Effector CD8-positive, alpha-beta T cell (primary cell): ENCODE measurements around the gene SMAD7.

Source experiments
- DNase-seq: peaks from one replicate; lab custom pipeline; 2025; lab: John Stamatoyannopoulos, UW

Gene SMAD7

DNA sequence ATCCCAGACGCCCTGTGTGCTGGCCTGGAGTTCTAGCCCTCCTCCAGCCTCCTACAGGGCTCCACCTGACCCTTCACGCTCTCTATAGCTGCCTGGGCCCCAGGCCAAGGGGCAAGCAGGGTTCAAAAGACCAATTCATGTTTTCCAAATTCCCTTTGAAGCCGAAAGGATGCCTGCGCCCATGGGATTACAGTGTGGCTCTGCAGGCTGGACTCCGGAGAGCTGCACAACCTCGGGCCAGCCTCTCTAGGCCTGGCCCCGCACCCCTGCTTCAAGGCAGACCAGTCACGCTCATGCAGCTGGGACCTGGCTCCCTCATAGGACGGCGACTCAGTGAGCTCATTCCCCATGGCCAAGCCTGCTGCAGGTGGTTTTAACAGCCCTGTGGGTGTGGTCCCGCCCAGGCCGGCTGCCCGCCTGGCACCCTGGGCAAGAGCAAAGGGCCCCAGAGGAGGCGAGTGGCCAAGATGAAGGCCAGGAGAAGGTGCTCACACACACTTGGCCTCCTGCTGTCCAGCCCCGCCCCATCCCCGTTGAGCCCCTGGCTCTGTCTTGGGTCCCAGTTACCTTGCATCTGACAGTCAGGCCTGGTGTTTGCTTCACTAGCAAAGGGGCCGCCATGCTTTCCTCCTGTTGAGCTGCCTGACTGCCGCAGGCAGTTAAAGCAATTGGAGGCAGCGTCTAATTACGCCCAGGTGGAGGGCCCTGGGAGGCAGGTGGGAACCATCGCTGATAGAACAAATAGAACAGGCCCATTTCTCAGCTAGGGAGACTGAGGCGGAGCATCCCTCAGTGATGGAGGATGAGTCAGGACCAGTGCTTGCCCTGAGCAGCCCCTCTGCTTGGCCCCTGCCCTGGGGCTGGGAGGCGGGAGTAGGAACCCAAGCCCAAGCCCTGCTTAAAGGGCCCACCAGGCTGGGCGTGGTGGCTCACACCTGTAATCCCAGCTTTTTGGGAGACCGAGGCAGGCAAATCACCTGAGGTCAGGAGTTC lies 56.9 kb downstream of the SMAD7 start:
- DNase-seq: no peak

DNA sequence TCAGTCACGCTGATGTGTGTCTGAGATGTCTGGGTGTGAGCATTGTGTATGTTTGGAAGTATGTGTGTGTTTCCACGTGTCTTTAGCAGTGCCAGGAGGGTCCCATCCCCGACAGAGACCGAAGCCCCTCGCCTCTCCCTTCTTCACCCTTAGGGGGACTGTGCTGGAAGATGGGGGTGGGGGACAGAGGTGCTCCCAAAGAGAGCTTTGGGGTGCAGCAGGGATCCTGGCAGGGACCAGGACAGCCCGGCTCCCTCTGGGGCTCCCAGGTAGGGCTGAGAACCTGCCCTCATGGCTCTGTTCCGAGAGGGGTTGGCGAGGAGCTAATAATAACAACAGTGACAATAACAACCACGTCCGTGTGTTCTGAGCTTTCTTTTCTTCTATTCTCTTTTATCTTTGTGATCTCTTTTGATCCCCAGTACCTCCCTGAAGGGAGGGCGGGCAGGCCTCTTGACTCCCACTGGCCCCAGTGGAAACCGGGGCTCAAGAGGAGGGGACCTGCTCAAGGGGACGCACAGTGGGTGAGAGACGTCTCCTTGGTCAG lies 57.6 kb downstream of the SMAD7 start:
- DNase-seq: no peak

DNA sequence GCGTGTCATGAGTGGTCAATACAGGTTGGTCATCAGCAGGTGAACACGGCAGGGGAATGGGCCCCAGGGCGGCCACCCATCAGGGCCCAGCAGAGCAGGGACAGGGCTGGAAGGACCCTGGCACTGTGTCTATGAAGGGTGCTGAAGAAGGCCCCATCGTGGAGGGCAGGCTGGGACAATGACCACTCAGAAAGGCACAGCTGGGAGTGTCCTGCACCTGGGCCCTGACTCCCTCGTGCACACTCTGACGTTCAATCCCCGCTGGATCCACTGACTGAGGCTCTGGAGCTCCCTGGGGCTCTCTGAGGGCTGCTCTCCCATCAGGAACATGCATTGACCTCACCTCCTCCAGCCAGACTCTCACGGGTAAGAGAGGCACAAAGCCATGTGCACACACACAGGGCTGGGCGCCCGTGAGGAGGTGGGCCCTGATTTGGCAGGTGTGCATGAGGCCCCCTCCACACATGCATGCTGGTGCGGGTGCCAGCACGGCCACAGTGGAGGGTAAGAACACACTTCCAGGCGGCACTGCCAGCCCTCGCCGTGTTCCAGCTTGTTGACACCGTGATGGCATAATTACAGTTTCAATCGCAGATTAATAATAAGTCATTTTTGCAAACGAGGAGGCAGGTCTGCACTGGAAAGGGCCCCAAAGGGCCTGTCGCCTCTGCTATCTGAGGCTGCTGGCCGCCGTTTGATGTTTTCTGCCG lies 58.5 kb downstream of the SMAD7 start:
- no peak for DNase-seq

DNA sequence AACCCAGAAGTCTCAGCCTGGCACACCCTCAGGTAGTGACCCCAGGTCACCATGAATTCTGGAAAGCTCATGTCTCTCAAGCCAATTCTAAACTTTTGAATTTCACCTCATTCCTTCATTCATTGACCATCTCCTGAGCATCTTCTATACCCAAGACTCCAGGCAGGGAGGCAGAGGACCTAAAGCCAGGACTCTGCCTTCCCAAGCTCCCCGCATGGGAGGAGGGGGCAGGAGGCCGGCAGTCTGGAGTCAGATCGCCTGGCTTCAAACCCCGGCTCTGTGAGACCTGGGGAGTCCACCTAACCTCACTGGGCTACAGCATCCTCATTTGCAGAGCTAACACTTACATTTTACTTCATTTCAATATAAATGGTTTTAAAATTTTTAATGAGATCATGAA lies 59.0 kb downstream of the SMAD7 start:
- no peak for DNase-seq

GRCh38 chr18:48889981-48890762 lies 60.6 kb downstream of the SMAD7 start:
- no peak for DNase-seq

DNA sequence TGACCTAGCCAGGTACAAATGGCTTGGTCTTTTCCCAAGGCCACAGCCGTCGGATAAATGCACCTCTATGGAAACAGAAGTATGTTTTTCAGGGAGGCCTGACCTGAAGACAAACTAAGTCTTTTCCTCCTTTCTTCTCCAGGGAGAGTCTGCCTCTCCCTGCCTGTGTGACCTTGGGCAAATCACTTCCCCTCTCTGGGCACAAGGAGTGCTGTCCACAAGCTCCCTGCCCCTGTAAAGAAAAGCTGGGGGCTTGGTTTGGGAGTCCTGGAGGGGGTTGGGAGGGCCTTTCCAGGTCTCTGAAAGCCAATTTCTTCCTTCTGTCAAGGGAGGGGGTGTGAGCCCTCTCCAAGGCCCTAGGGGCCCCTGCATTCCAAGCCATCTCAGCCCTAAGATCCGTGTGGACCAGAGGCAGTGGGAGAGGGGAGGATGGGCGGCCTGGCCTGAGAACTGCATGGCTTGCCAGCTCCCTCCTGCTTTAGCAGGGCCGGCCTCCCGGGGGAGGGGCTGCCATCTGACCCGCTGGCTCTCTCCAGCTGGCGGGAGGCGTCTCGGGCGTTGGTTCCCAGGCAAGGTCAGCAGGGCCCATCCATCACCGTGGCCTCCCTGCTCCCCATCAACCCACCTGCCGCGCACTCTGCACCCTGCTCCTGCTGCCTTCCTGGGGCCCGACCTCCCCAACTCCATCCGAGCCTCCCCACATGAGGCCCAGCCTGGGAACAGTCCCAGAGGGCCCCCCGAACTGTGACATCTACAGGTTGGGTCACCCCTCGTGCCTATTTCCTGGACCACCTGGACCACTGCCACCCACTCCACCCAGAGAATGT lies 61.4 kb downstream of the SMAD7 start:
- no peak for DNase-seq

- DNase-seq: no peak
These were observed 62.0 kb downstream of the SMAD7 start for GRCh38 chr18:48888773-48889080.

- DNase-seq: no peak
These were observed 62.6 kb downstream of the SMAD7 start for GRCh38 chr18:48887905-48888772.

- DNase-seq: no peak
These were observed 63.4 kb downstream of the SMAD7 start for GRCh38 chr18:48887294-48887904.

DNA sequence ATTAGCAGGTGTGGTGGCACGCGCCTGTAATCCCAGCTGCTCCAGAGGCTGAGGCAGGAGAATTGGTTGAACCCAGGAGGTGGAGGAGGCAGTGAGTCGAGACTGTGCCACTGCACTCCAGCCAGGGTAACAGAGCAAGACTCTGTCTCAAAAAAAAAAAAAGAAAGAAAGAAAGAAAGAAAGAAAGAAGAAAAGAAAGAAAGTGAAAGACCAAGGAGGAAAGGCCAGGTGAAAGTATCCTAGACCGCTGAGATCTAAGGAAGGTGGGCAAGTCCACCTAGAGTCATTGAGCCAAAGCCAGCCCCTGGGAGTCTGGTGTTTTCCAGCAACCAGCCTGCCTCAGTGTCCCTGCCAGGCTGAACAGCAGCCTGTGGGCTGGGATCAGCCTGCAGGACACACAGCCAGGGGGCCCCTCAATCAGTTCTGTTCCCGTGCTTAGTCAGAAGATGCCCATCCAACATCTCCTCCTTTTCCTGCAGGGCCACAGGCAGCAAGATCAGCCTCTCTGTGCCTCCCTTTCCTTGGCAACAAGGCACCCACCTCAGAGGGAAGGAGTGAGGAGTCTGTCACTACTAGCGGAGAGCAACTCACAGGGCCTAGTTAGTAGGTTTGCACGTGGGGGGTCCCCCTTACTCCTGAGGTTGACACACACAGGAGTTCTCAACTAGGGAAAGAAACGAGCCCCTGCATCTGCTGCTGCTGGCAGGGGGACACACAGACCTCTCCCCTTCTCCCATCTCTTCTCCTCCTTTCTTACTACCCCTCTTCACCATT lies 64.1 kb downstream of the SMAD7 start:
- no peak for DNase-seq

- no peak for DNase-seq
These were observed 64.8 kb downstream of the SMAD7 start for GRCh38 chr18:48885924-48886400.

GRCh38 chr18:48885266-48885923 lies 65.4 kb downstream of the SMAD7 start:
- no peak for DNase-seq

- no peak for DNase-seq
These were observed 66.0 kb downstream of the SMAD7 start for GRCh38 chr18:48884771-48885170.

DNA sequence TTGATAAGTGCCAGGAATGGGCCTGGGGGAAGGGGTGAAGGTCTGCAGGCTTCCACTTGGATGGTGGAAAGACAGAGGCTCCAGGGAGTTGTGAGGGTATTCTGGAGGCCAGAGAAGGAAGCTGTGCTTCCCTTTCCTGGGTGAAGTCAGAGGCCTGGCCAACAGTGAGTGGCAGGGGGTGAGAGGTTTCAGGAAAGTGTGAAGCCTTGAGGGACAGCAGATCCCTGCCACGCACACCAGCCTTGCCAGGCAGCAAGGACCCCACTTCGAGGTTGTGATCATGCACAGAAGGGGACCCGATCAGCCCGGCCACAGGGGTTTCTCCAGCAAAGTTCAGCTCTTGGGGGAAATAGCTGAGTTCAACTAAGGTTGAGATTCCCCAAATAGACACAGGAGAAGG lies 66.5 kb downstream of the SMAD7 start:
- DNase-seq: no peak

DNA sequence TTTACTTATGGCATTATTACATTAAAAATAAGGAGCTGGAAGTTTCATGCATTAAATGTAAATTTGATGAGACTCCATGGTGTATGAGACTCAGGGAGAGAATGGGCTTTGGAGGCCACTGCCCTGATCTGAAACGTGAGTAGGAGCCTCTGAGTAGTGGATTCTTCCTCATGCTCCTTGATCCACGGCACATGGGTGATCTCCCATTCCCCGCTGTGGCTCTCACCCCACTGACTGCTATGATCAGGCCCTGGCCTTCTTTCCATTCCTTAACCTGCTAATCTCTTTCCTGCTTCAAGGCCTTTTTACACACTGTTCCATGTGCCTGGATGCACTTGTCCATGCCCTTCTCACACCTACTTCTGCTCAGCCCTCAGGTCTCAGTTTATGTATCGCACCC lies 68.4 kb downstream of the SMAD7 start:
- DNase-seq: no peak

DNA sequence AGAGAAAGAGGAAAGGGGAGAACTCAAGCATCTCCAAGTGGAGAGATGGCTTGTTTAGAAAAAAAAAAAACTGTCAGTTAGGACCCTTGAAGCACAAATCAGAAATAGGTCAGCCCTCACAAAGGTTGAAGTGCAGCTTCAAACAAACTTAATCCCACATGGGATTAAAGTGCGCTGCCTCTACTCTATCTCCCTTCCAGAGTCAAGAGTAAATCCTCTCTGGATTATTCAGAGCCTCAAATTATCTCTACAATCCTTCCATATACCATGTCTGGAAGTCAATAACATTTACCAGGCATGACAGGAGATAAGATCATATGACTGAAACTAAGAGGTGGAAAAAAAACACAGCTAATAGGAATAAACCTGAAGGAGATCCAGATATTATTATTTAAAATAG lies 69.8 kb downstream of the SMAD7 start:
- DNase-seq: no peak

GRCh38 chr18:48879008-48879431 lies 71.7 kb downstream of the SMAD7 start:
- no peak for DNase-seq

DNA sequence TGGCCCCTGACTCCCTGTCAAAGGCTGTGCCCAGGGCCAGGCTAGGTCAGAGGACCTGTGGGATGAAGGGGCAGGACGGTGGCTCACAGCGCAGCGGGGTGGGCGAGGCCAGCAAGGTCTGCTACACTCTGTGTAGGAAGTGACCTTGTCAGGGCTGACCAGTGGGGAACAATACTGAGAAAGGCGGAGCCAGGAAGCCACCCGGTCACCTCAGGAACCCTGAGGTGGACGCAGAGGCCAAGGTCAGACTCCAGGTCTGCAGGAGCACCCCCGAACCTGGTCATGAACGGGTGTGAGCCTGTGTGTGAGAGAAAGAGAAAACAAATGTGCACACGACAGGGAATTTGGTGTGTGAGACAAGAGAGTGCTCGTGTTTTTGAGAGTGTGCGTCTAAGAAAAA lies 72.3 kb downstream of the SMAD7 start:
- DNase-seq: no peak
